HEK293T (cell line): ENCODE measurements around the gene ERN1.

ENCODE experiments used
- CTCF ChIA-PET: fragments of 350-600 bp; formaldehyde crosslinking; extraction: SDS; loops from one replicate; lab custom pipeline; 2021; ENCODE audit warnings: antibody characterized with exemption, inconsistent platforms; lab: Yijun Ruan, JAX
- POLR2A ChIA-PET: fragments of 350-600 bp; formaldehyde crosslinking; extraction: SDS; loops from one replicate; lab custom pipeline; 2020; ENCODE audit warnings: antibody characterized with exemption, inconsistent platforms; lab: Yijun Ruan, JAX
- DNase-seq: peaks from one replicate; pipeline ENCODE4 v3.0.0; 2012; ENCODE audit warnings: mixed read lengths; ENCODE audit errors: extremely low spot score
- ARNT ChIP-seq: fragments of 450-650 bp; IDR thresholded peaks from 2 replicates; pipeline ENCODE4 v1.6.1; 2017; ENCODE audit warnings: mild to moderate bottlenecking
- BHLHE40 ChIP-seq: fragments of 450-650 bp; IDR thresholded peaks from 2 replicates; pipeline ENCODE4 v1.6.1; 2016; ENCODE audit warnings: mild to moderate bottlenecking, moderate library complexity, borderline replicate concordance
- CTBP1 ChIP-seq: fragments of 450-650 bp; IDR thresholded peaks from 2 replicates; pipeline ENCODE4 v1.6.1; 2016; ENCODE audit warnings: borderline replicate concordance
- ELF4 ChIP-seq: fragments of 450-650 bp; IDR thresholded peaks from 2 replicates; pipeline ENCODE4 v1.6.1; 2017; ENCODE audit warnings: antibody characterized with exemption
- FOXA1 ChIP-seq: fragments of 450-650 bp; IDR thresholded peaks from 2 replicates; pipeline ENCODE4 v1.6.1; 2016; ENCODE audit warnings: mild to moderate bottlenecking
- FOXK2 ChIP-seq: fragments of 450-650 bp; IDR thresholded peaks from 2 replicates; pipeline ENCODE4 v1.6.1; 2016; ENCODE audit warnings: mild to moderate bottlenecking
- FOXM1 ChIP-seq: fragments of 450-650 bp; IDR thresholded peaks from 2 replicates; pipeline ENCODE4 v1.6.1; 2017; ENCODE audit warnings: mild to moderate bottlenecking, borderline replicate concordance
- HDGF ChIP-seq: fragments of 450-650 bp; IDR thresholded peaks from 2 replicates; pipeline ENCODE4 v1.6.1; 2017; ENCODE audit warnings: antibody characterized with exemption, borderline replicate concordance
- L3MBTL2 ChIP-seq: fragments of 450-650 bp; conservative IDR thresholded peaks from 2 replicates; pipeline ENCODE4 v1.6.1; 2016; ENCODE audit warnings: mild to moderate bottlenecking
- LEF1 ChIP-seq: fragments of 450-650 bp; IDR thresholded peaks from 2 replicates; pipeline ENCODE4 v1.6.1; 2017; ENCODE audit warnings: mild to moderate bottlenecking, borderline replicate concordance
- NFRKB ChIP-seq: fragments of 450-650 bp; IDR thresholded peaks from 2 replicates; pipeline ENCODE4 v1.6.1; 2016; ENCODE audit warnings: mild to moderate bottlenecking, moderate library complexity
- PKNOX1 ChIP-seq: fragments of 450-650 bp; IDR thresholded peaks from 2 replicates; pipeline ENCODE4 v1.6.1; 2016
- SP1 ChIP-seq: fragments of 450-650 bp; IDR thresholded peaks from 2 replicates; pipeline ENCODE4 v1.6.1; 2017
- SUZ12 ChIP-seq: fragments of 450-650 bp; IDR thresholded peaks from 2 replicates; pipeline ENCODE4 v1.6.1; 2016; ENCODE audit warnings: mild to moderate bottlenecking
- TARDBP ChIP-seq: fragments of 450-650 bp; IDR thresholded peaks from 2 replicates; pipeline ENCODE4 v1.6.1; 2016
- ZNF384 ChIP-seq: fragments of 450-650 bp; IDR thresholded peaks from 2 replicates; pipeline ENCODE4 v1.6.1; 2016

ERN1 gene

GRCh38 chr17:64155751-64156544 lies 26.0 kb upstream of the ERN1 start:
- DNase-seq: no peak
- TF ChIP-seq CTBP1 (no peak), PKNOX1 (no peak), TARDBP (no peak), FOXA1 (no peak), BHLHE40 (no peak), HDGF (no peak), FOXK2 (no peak), NFRKB (no peak), ZNF384 (no peak), ARNT (no peak), SP1 (no peak), LEF1 (no peak), L3MBTL2 (no peak), ELF4 (no peak)
- ChIA-PET CTCF (no interaction called here), POLR2A (interaction anchor here (8.7 kb wide), 1 partner anchor 10 kb away, joined by 51 read pairs; no protein-coding TSS in a partner anchor)

GRCh38 chr17:64155129-64155528 lies 25.2 kb upstream of the ERN1 start:
- DNase-seq: no peak
- ChIA-PET POLR2A (interaction anchor here (8.7 kb wide), 1 partner anchor 9 kb away, joined by 51 read pairs; no protein-coding TSS in a partner anchor), CTCF (no interaction called here)
- TF ChIP-seq ZNF384: no peak
- no peak for TF ChIP-seq FOXA1
- no peak for TF ChIP-seq NFRKB
- TF ChIP-seq ARNT: no peak
- TF ChIP-seq BHLHE40: no peak

GRCh38 chr17:64154717-64155116 lies 24.8 kb upstream of the ERN1 start:
- ChIA-PET POLR2A (interaction anchor here (8.7 kb wide), 1 partner anchor 9 kb away, joined by 51 read pairs; no protein-coding TSS in a partner anchor), CTCF (no interaction called here)
- DNase-seq: no peak
- TF ChIP-seq FOXM1 (no peak), SP1 (no peak), ARNT (no peak), ZNF384 (no peak), LEF1 (no peak), L3MBTL2 (no peak), TARDBP (no peak), PKNOX1 (no peak), FOXK2 (no peak)

DNA sequence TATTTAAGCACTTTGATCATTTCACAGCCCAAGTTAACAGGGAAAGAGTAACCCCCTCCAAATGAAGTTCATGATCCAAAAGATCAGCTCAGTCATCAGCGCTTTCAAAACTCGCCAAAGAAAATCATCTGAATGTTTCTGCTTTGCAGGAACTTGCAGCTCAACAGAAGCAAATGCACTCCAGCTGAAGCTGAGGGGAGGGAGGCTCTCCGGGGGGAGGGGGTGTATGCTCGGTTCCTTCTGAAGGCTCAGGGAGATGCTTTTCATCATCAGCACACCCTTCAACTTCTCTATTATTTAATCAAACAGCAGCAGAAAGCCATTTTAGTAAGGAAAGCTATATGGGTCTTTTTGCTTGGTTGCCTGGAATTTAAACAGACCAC lies 24.4 kb upstream of the ERN1 start:
- ChIA-PET CTCF (no interaction called here), POLR2A (interaction anchor here (8.7 kb wide), 1 partner anchor 9 kb away, joined by 51 read pairs; no protein-coding TSS in a partner anchor)
- no peak for DNase-seq
- TF ChIP-seq ZNF384 (no peak), FOXM1 (no peak), HDGF (no peak), ARNT (no peak), SP1 (no peak), CTBP1 (no peak)

DNA sequence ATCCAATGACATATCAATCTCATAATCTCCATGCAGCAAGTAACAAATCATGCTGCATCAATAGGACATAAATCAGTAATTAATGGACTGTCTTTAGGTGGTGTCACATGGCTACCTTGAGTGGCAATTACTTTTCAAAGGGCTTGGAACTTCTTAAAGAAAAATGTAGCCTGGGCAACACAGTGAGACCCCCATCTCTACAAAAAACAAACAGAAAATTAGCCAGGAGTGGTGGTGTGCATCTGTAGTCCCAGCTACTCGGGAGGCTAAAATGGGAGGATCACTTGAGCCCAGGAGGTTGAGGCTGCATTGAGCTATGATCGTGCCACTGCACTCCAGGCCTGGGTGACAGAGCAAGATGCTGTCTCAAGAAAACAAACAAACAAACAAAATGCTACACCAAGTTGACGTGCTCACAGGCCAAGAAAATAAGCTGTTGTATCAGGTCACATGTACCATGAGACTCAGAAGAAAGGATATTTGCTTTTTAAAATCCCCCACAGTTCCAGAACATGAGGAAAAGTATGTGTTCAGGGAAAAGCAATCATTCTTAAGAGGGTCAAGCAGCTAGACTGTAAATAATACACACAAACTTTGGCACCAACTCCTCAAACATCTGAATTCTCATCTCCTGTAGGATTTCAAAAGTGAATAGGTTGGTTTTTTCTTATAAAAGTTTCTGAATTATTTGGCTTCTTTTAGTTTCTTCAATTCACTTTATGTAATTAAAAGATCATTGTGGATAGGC lies 23.8 kb upstream of the ERN1 start:
- CTCF ChIA-PET: no interaction called here
- DNase-seq: no peak
- TF ChIP-seq ARNT: no peak
- no peak for TF ChIP-seq TARDBP
- no peak for TF ChIP-seq FOXK2
- TF ChIP-seq CTBP1: no peak
- no peak for TF ChIP-seq FOXA1
- POLR2A ChIA-PET: interaction anchor here (8.7 kb wide), 1 partner anchor 8 kb away, joined by 51 read pairs; no protein-coding TSS in a partner anchor

DNA sequence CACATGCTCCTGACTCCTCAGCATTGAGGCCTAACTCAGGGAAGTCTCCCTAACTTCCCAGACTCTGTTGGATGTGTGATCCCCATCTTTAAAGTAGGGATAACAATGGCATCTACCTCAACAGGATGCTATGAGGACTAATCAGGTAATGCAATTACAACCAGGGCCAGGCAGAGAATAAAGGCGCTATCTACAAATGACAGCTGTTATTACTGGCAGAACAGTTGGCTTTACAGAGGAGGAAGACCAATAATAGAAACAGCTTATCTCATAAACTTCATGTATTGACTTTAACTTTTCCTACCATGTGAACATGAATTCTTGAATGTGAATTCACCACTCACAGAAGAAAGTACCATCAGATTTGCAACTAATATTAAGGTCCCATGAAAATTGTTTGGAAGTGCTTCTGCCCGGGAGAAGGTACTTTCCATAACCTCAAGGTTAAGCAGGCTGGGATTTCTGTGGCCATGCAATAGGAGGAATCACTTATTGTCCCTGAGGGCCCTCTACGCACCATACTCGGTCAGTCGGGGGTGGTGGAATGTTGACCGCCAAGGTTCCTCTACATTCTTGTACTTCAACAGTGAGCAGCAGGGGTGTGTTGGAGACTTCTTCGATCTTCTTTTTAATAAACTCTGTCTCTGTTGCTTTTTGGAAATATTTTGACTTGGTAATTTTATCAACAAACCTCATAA lies 22.6 kb upstream of the ERN1 start:
- no peak for TF ChIP-seq ZNF384
- no peak for TF ChIP-seq ELF4
- TF ChIP-seq BHLHE40: no peak
- TF ChIP-seq SP1: no peak
- no peak for TF ChIP-seq NFRKB
- no peak for TF ChIP-seq SUZ12
- TF ChIP-seq PKNOX1: no peak
- TF ChIP-seq FOXK2: no peak
- TF ChIP-seq HDGF: no peak
- no peak for TF ChIP-seq FOXA1
- no peak for TF ChIP-seq FOXM1
- TF ChIP-seq LEF1: no peak
- TF ChIP-seq TARDBP: no peak
- POLR2A ChIA-PET: interaction anchor here (0.7 kb wide), 1 partner anchor 23 kb away, joined by 3 read pairs; no protein-coding TSS in a partner anchor
- DNase-seq: no peak
- CTCF ChIA-PET: no interaction called here
